Stimulated activated CD4-positive, alpha-beta T cell treated with anti-CD3 and anti-CD28 coated beads, Interleukin-2, amount 100 ng/mL, for 24 hours (primary cell): ENCODE data around the gene KRTAP5-1.
A peak's percentile ranks its signal among the peaks of the same experiment; 100 is the strongest.
"Not testable (repeated sequence)": the region's sequence is repeated elsewhere in the genome, so short reads cannot be mapped to it uniquely, and the experiment has no call there.

ENCODE experiments used
- DNase-seq, 2 donors: peaks; one replicate each; pipeline ENCODE4 v3.0.0-alpha.2; 2020

KRTAP5-1 gene, protein sequence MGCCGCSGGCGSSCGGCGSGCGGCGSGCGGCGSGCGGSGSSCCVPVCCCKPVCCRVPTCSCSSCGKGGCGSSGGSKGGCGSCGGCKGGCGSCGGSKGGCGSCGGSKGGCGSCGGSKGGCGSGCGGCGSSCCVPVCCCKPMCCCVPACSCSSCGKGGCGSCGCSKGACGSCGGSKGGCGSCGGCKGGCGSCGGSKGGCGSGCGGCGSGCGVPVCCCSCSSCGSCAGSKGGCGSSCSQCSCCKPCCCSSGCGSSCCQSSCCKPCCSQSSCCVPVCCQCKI

DNA sequence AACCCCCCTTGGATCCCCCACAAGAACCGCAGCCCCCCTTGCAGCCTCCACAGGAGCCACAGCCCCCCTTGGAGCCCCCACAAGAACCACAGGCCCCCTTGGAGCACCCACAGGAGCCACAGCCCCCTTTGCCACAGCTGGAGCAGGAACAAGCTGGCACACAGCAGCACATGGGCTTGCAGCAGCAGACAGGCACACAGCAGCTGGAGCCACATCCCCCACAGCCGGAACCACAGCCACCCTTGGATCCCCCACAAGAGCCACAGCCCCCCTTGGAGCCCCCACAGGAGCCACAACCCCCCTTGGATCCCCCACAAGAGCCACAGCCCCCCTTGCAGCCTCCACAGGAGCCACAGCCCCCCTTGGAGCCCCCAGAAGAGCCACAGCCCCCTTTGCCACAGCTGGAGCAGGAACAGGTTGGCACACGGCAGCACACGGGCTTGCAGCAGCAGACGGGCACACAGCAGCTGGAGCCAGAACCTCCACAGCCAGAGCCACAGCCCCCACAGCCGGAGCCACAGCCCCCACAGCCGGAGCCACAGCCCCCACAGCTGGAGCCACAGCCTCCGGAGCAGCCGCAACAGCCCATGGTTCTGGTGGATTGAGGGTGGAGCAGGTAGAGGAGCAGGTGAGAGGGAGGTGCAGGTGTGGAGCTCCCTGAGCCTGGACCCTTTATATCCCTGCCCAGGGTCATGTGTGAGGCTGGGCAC, at the start of gene KRTAP5-1:
Gene KRTAP5-1 (minus strand): TSS at position 623 of the 710 bp plus-strand sequence. CDS start 34 bp downstream, at position 589.
- not testable (repeated sequence) for DNase-seq

DNA sequence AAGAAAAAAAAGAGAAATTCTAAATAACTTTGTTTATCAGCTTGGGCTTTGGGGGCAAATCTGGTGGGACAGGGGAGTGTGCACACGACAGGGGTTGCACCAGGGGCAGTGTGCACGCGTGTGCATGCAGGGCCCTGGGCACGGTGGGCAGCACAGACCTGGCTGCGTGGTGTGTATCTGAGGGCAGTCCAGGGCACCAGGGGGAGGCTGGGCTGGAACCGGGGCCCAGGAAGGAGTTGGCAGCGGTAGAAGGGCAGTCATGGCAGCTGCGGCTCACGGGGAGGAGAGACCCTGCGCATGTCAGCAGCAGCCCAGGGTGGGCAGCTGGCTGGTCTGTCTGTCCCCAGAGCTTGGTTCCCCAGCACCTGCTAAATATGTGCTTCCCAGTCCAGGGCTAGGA, 48.8 kb upstream of the KRTAP5-1 start:
- DNase-seq: no peak

DNA sequence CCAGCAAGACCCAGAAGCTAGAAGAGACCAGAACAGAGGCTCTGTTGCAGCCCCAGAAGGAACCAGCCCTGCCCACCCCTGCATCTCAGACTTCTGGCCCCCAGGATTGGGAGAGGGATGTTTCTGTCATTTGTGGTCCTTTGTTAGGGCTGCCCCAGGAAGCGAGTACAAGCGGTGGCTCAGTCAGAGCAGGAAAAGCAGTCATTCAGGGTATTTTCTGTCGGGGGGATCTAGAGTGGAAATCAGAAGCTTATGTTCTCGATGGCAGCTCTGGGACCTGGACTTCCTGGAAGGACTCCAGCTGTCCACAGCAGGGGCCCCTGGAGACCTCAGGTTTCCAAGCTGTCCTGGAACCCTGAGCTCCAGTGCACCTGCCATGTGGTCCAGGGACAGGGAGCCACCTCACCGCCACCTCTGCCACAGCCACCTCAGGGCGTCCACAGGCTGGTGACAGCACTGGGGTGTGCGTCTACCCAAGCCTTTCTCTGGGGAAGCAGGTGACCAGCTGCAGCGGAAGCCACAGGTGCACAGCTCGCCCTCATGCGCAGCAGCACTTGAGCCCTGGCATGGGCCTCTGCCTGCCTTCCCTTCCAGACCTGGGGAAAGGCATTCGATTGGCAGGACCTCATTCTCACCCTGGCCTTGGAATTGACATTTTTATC, 47.1 kb upstream of the KRTAP5-1 start:
- DNase-seq: no peak

DNA sequence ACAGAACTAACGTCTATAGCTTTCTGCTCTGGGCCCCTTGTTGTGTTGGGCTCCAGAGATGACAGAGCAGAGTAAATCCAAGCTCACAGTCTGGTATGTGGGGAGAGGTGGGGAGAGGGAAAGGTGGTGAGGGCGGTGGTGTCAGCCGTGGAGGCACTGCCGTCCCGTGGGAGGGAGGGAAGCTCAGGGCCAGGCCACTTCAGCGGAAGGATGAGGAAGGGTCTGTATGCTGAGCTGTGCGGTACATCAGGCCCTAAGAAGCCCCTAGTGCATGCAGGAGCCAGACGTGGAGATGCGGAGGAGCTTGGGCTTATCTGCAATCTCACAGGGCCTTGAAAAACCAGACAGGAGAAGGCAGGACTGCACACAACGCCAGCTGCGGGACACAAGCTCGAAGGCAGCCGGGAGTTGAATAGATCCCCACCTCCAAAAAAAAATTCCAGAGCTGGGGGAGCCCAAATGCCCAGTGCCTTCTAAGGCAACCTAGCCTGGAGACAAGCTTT, 46.0 kb upstream of the KRTAP5-1 start:
- DNase-seq: no peak

DNA sequence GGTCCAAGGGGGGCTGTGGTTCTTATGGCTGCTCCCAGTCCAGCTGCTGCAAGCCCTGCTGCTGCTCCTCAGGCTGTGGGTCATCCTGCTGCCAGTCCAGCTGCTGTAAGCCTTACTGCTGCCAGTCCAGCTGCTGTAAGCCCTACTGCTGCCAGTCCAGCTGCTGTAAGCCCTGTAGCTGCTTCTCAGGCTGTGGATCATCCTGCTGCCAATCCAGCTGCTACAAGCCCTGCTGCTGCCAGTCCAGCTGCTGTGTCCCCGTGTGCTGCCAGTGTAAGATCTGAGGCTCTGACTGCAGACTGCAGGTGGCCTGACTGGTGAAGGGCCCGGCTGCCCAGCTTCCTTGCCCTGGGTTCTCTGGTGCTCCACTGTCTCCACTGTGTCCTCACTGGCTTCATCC, 45.2 kb upstream of the KRTAP5-1 start:
- no peak for DNase-seq

DNA sequence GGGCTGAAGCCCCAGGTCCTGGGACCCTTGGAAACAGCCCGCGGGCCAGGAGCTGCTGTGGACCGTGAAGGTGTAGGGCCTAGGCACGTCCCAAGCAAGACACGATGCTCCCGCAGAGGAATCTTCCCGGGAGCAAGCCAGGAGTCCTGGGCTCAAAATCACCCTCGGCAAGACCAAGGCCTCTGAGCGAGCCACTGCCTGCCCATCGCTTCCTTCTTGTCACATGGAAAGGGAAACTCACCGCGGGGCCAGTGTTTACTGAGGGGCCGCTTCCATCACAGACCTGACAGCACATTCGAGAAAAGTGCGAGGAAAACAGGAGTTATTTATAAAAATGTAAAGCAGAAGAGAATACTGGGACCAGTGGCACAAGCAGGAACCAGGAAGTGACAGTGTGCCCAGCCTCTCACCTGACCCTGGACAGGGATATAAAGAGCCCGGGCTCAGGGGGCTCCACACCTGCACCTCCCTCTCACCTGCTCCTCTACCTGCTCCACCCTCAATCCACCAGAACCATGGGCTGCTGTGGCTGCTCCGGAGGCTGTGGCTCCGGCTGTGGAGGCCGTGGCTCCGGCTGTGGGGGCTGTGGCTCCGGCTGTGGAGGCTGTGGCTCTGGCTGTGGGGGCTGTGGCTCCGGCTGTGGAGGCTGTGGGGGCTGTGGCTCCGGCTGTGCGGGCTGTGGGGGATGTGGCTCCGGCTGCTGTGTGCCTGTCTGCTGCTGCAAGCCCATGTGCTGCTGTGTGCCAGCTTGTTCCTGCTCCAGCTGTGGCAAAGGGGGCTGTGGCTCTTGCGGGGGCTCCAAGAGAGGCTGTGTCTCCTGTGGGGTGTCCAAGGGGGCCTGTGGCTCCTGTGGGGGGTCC, 44.5 kb upstream of the KRTAP5-1 start, which contains the start of gene KRTAP5-5:
Gene KRTAP5-5 (plus strand): TSS at position 450 of the 860 bp plus-strand sequence. CDS start 66 bp downstream, at position 516.
- no peak for DNase-seq

DNA sequence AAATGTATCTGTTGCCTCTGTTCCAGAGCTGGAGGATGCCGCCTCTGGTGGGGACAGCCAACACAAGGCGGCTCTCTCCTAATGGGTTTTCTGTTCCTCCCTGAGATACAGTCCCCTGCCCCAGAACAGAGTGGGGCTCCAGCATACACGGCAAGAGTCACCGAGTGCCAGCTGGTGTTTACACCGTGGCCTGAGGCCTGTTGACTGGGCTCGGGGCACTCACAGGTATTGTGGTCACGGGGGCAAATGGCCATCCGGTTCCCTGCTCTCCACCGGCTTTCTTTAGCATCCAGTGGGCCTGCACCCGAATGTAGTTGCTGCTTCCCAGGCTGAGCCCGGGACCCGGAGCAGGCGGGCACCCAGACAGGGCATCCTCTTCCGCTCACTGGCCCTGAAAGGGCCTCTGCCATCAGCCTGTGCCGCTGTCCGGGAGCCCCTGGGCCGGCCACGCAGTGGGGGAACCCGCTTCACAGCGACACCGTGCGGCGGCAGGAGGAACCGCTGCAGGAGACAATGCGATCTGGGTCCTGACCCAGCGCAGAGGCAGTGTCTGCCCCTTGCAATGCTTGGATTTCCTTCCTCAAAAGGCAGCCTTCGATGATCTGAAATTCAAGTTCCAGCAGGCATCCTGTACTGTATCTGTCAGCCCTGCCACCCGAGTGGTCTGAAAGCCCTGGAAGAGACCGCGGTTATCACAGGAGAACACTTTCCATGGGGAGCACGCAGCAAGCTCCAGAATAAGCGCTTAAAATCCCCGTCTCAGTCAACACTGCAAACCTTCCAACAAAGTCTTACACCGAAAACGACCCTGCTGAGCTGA, 43.6 kb upstream of the KRTAP5-1 start:
- peak; percentile 72 to 75 for DNase-seq

DNA sequence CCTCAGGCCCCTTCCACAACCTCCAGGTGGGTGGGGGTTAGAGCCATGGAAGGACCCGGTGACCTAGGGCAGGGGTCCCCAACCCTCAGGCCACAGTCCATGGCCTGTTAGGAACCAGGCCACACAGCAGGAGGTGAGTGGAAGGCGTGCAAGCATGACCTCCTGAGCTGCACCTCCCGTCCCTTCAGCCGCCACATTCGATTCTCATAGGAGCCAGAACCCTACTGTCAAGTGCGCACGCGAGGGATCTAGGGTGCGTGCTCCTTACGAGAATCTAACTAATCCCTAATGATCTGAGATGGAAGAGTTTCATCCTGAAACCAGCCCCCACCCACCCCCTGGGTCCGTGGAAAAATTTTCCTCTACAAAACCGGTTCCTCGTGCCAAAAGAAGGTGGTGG, 40.5 kb upstream of the KRTAP5-1 start:
- no peak for DNase-seq

DNA sequence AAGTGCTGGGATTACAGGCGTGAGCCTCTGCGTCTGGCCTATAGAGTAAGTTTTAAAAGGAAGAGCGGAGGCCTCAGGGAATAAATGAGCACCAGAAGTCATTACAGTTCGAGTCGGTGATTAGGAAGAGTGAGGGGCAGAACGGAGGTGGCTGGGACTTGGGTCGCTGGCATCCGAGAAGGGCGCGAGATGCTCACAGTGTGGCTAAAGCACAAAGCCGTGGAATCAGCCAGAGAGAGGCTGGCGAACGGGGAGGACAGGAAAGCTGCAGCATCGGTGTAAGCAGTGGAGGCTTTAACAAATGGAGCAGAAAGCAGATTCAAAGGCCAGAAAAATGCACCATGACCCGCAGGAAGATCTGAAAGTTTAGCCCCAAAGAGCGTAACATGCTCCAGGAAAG, 39.5 kb upstream of the KRTAP5-1 start:
- no peak for DNase-seq

DNA sequence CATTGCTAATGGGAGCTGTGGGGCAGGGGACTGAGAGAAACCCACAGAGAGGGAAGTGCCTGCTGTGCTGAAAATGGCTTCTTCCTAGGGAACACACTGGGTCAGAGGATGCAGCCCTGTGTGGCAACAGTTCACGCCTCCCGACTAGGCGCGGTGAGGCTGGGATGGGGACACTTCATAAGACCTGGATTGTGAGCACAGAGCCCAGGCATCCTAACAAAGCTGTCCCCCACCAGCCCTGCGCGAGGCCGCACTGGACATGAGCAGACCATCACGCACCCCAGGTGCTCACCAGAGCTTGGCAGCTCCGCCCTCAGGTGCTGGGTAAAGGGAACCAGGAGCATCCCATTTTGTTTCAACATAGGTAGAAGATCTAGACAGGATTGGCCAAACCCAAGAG, 38.6 kb upstream of the KRTAP5-1 start:
- DNase-seq: no peak

DNA sequence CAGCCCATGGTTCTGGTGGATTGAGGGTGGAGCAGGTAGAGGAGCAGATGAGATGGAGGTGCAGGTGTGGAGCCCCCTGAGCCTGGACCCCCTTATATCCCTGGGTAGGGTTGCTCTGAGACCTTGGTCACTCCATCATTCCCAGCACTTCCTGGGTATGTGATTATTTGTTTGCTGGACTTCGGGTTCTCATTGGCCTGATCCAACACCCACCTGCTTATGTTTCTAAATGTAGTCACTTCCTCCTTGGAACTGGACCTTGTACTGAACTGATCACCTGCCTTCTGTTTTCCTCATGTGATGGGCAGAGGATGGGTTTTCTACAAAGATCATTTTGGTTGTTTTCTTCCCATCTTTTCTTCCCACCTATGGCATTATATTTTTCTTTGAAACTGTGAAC, 37.0 kb upstream of the KRTAP5-1 start, which contains the start of gene KRTAP5-4:
Gene KRTAP5-4 (minus strand): TSS at position 53 of the 400 bp plus-strand sequence. CDS start 45 bp downstream, at position 8.
- DNase-seq: no peak

DNA sequence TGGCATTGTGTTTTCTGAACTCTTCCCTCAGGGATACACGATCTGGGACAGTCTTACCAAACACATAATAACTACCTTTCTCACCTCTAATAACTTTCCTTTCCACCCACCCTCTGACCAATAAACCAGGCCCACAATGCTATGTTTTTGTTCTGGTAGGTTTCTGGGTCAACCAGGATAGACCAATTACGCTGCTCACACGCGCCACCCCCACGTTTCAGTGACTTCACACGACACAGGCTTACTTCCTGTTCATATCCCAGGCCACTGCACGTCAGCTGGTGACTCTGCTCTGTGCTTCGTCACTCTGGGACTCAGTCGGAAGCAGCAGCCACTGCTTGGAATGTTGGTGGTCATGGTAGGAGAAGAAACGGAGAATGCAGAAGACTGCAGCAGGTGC, 34.4 kb upstream of the KRTAP5-1 start:
- DNase-seq: no peak

DNA sequence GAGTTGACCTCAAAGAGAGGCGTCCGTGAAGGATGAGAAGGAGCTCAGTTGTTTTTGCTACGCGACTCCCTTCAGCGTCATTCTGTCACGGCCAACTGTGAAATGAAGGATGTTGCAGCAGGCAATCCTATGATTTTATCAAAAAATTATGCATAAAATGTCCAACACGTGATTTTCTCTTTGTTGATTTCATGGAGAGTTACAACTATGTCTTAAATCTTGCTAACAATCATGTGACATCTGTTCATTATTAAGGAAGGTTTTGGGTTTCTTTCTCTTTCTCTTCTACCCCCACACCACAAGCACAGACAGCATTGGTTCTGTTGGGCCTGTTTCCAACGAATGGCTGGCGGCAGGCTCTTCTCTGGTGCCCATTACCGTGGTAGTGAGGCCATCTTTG, 33.1 kb upstream of the KRTAP5-1 start:
- no peak for DNase-seq

DNA sequence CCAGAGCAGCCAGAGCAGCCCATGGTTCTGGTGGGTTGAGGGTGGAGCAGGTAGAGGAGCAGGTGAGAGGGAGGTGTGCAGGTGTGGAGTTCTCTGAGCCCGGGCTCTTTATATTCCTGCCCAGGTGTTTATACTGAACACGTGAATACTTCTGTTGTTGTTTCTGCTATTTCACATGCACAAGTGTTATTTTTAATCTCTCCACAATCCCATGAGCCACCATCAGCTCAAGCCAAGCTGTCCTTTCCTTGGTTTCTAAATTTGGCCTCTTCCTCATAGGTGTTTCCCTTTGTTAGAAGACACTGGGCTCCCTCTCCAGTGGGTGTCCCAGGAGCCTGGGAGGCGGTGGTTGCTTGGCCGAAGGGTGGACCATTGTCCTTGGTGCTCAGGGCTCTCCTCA, 23.3 kb upstream of the KRTAP5-1 start, which contains the start of gene KRTAP5-3:
Gene KRTAP5-3 (minus strand): TSS at position 101 of the 400 bp plus-strand sequence. CDS start 78 bp downstream, at position 23.
- no peak for DNase-seq

DNA sequence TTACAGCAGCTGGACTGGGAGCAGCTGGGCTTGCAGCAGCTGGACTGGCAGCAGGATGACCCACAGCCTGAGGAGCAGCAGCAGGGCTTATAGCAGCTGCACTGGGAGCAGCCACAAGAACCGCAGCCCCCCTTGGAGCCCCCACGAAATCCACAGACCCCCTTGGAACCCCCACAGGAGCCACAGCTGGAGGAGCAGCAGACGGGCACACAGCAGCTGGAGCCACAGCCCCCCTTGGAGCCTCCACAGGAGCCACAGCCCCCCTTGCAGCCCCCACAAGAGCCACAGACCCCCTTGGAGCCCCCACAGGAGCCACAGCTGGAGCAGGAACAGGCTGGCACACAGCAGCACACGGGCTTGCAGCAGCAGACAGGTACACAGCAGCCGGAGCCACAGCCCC, 22.8 kb upstream of the KRTAP5-1 start:
- not testable (repeated sequence) for DNase-seq

DNA sequence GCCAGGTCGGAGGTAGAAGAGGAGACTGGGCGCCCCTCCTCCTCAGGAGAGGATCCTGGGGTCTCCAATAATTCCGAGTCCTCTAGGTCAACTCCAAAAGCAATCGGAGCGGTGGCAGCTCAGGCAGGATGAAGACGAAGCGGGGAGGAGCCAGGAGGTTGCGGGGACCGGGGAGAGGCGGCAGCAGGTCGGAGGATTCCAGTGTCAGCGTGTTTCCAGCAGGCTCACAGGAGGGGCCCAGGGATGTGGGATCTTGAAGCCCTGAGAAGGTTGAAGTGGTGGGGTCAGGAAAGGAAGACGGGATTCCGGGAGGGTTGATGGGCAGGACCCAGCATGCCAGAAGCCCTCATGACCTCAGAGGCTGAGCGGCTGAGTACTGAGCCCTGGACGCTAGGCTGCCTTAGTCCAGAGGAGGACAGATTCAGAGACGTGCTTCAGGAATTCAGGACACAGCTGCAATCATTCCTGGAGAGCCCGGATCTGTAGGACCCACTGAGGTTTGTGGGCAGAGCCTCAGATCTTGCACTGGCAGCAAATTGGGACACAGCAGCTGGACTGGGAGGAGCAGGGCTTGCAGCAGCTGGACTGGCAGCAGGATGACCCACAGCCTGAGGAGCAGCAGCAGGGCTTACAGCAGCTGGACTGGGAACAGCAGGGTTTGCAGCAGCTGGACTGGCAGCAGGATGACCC, 22.2 kb upstream of the KRTAP5-1 start:
- DNase-seq: not testable (repeated sequence)

DNA sequence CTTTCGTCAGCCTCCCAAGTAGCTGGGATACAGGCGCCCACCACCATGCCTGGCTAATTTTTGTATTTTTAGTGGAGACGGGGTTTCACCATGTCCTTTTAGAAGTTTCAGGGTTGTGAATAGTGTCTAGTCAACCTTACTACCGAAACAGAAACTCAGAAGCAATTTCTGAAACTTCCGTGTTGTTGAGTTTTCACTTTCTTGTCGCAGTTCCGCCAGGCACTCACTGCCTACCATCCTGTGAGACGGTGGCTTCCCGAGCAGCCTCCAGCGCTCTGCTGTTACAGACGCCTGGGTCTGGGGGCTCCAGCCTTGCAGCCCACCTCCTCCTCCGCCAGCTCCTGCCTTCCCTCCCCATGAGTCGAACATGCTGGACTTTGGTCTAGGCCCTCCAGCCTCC, 20.8 kb upstream of the KRTAP5-1 start:
- peak in 1 of 2 donors; percentile 19 for DNase-seq

DNA sequence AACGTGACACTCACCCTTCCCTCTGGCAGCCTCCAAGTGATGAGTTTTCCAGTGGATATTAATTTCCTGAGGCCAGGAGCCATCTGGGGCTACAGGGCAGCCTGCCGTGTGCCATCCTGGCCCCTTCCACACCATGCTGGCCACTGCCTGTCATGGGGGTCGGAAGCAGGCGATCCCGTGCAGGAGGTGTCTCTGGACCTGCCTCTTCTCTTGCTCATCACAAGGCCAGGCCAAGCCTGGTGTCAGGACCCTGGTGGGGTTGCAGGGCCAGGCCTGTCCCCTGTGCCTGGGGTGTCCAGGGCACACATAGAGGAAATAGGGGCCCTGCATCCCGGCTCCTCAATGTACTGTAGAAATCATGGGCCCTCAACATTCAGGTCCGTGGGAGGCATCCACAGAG, 19.6 kb upstream of the KRTAP5-1 start:
- no peak for DNase-seq

DNA sequence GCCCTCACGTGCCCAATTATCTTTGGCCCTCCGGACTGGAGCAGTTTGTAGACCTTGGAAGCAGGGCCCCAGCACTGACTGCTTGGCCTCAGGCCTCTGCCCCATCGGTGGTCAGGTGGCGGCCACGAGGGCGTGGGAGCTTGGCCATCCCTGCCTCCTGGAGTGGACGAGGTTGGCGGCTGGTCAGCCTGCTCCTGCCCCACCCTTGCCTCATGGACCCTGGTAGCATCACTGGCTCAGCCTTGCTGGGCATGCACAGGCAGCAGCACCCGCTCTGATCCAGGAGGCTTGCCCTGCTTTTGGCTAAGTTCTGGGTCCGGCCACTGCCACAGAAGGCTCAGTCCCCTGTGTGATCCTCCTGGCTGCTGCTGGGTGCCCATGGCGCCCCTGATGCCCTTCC, 19.1 kb upstream of the KRTAP5-1 start:
- DNase-seq: no peak

DNA sequence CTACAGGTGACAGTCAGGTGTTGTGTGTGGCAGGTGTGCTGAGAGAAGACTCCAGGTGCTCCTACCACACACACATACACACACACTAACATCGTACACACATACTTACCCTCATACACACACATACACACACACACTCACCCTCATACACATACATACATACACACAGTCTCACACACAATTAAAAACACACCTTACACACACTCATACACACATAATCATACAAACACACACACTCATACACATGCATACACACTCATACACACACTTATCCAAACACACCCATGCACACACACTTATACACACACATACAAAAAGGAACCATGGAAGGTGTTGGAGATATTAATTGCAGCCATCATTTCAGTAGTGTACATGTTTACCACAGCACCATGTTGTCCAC, 18.5 kb upstream of the KRTAP5-1 start:
- DNase-seq: no peak

DNA sequence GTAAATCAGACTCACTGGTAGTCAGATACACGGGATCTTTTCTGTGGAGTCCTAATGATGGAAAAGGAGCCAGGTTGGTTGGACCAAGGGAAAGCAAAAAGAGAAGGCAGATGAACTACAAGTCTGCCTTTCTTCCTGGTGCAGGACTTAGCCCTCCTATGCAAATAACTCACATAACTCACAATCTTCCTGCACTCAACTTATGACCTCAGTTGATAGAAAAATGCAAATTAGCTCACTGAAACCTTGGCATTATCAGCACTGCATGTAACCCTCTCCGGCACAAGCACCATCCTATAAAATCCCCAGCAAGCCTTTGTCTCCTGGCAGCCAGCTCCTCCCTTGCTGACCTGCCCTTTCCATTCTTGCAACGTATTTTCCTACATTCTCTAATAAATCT, 16.6 kb upstream of the KRTAP5-1 start:
- not testable (repeated sequence) for DNase-seq
